ENCODE data around the gene PFKFB4.

DNA sequence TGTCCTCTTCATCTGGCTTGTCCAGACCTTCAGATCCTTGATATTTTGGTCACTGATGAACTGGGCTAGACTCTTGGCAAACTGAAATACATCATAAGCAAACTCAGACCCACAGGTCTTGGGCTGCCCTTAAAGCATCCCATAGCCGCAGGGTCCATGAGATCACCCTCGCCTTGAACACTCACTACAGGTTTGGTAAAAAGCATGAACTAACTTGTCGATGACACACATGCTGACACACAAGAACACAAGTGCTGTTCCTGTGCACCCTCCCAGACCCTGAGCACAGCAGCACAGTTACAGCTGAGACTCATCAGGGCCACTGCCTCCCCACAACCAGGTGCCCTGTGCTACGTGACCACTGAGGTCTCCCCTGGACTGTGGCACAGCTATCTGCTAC lies 21.0 kb downstream of the PFKFB4 start:
- TF ChIP-seq, protein P1, sequence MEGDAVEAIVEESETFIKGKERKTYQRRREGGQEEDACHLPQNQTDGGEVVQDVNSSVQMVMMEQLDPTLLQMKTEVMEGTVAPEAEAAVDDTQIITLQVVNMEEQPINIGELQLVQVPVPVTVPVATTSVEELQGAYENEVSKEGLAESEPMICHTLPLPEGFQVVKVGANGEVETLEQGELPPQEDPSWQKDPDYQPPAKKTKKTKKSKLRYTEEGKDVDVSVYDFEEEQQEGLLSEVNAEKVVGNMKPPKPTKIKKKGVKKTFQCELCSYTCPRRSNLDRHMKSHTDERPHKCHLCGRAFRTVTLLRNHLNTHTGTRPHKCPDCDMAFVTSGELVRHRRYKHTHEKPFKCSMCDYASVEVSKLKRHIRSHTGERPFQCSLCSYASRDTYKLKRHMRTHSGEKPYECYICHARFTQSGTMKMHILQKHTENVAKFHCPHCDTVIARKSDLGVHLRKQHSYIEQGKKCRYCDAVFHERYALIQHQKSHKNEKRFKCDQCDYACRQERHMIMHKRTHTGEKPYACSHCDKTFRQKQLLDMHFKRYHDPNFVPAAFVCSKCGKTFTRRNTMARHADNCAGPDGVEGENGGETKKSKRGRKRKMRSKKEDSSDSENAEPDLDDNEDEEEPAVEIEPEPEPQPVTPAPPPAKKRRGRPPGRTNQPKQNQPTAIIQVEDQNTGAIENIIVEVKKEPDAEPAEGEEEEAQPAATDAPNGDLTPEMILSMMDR (IDR thresholded peaks at IDR 0.05 in 2 of 3, conservative IDR thresholded peaks at IDR 0.05 in 1 of 3; ENCODE audit: insufficient read depth in 2 of 3, low read depth in 1 of 3, low read length in 3 of 3), result no peak
- TF ChIP-seq NFE2 (IDR thresholded peaks at IDR 0.05; ENCODE audit: low read depth) (no peak), TOE1 (IDR thresholded peaks at IDR 0.05; ENCODE audit: borderline replicate concordance) (no peak), TOE1 (CRISPR knock-in tag; IDR thresholded peaks at IDR 0.05; ENCODE audit: borderline replicate concordance, low read depth) (no peak), MEIS2 (IDR thresholded peaks at IDR 0.05; ENCODE audit: partially characterized antibody) (no peak), TAF7 (tag; IDR thresholded peaks at IDR 0.05) (no peak), EZH2 (IDR thresholded peaks at IDR 0.05; ENCODE audit: borderline replicate concordance, low read depth, low read length) (no peak), HDAC6 (IDR thresholded peaks at IDR 0.05; ENCODE audit: low read depth, low read length) (no peak), HNRNPH1 (optimal IDR thresholded peaks at IDR 0.05; ENCODE audit: low read depth, low read length) (no peak), MYNN (IDR thresholded peaks at IDR 0.05) (no peak), MYNN (CRISPR knock-in tag; IDR thresholded peaks at IDR 0.05) (no peak)
- TF ChIP-seq, protein P2, sequence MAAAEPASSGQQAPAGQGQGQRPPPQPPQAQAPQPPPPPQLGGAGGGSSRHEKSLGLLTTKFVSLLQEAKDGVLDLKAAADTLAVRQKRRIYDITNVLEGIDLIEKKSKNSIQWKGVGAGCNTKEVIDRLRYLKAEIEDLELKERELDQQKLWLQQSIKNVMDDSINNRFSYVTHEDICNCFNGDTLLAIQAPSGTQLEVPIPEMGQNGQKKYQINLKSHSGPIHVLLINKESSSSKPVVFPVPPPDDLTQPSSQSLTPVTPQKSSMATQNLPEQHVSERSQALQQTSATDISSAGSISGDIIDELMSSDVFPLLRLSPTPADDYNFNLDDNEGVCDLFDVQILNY (CRISPR knock-in tag; IDR thresholded peaks at IDR 0.05), result no peak

Measured in K562 (cell line).